Astrocyte of the cerebellum (primary cell): Measurements from ENCODE around the gene MFAP5.
A peak's percentile ranks its signal among the peaks of the same experiment; 100 is the strongest.

Experiments used
- DNase-seq: peaks from one replicate; pipeline ENCODE4 v3.0.0-alpha.2; 2011; ENCODE audit warnings: low read depth
- H3K4me3 ChIP-seq: 2 replicates; pipeline ENCODE4 v1.5.1; 2011; ENCODE audit warnings: mild to moderate bottlenecking, low read depth, low read length, moderate library complexity
- CTCF ChIP-seq: IDR thresholded peaks from 2 replicates; pipeline ENCODE4 v1.5.1; 2012; ENCODE audit warnings: low read length, low read depth, moderate library complexity, mild to moderate bottlenecking; ENCODE audit errors: missing control alignments
- in situ Hi-C: cut with HindIII; loops from 2 replicates; pipeline ENCODE4 v1.10.0; 2017; ENCODE audit warnings: low sequenced_read_pairs

The MFAP5 gene

GRCh38 chr12:8689681-8690080, 27.1 kb upstream of the MFAP5 start:
- TF ChIP-seq CTCF = no peak
- DNase-seq = no peak
- in situ Hi-C loops = no loop called here
- H3K4me3 ChIP-seq = no peak overlapping the region

- DNase-seq = peak; percentile 91
- no peak overlapping the region for H3K4me3 ChIP-seq
- in situ Hi-C loops = no loop called here
- TF ChIP-seq CTCF = no peak
These were observed 25.4 kb upstream of the MFAP5 start for GRCh38 chr12:8687846-8688601.

- in situ Hi-C loops = no loop called here
These were observed 22.4 kb upstream of the MFAP5 start for GRCh38 chr12:8685051-8685450.

GRCh38 chr12:8681129-8681884, 18.7 kb upstream of the MFAP5 start:
- TF ChIP-seq CTCF = no peak
- peak; percentile 55 for DNase-seq
- in situ Hi-C loops = no loop called here
- H3K4me3 ChIP-seq = no peak overlapping the region

More at GRCh38 chr12:8685051-8685450, 22.4 kb upstream of the MFAP5 start:
- H3K4me3 ChIP-seq = no peak overlapping the region
- no peak for DNase-seq
- TF ChIP-seq CTCF = no peak

GRCh38 chr12:8680533-8680932, 17.9 kb upstream of the MFAP5 start:
- DNase-seq = no peak
- peak; percentile 10 for TF ChIP-seq CTCF
- in situ Hi-C loops = no loop called here
- H3K4me3 ChIP-seq = no peak overlapping the region

- H3K4me3 ChIP-seq = no peak overlapping the region
- in situ Hi-C loops = no loop called here
- TF ChIP-seq CTCF = no peak
- peak; percentile 66 for DNase-seq
These were observed 16.1 kb upstream of the MFAP5 start for GRCh38 chr12:8678661-8679111.
